Ishikawa (cell line): ENCODE results near the gene VWF.

Experiments
- CEBPB ChIP-seq: IDR thresholded peaks from 2 replicates; pipeline ENCODE4 v1.6.1; 2012
- MAX ChIP-seq: IDR thresholded peaks from 2 replicates; pipeline ENCODE4 v1.6.1; 2012

- TF ChIP-seq MAX (no peak), CEBPB (no peak)
These were observed 198.8 kb downstream of the VWF start for GRCh38 chr12:5925646-5926045.
